Retinal pigment epithelial cell (primary cell): ENCODE results near the gene ABCC9.

Source experiments
- DNase-seq: peaks from one replicate; pipeline ENCODE4 v3.0.0-alpha.2; 2010; ENCODE audit warnings: low read depth
- H3K4me3 ChIP-seq: 2 replicates; pipeline ENCODE4 v1.5.1; 2011; ENCODE audit warnings: mild to moderate bottlenecking, low read length, control low read depth, moderate library complexity
- TF ChIP-seq, protein P1 (sequence below): conservative IDR thresholded peaks from 2 replicates; pipeline ENCODE4 v1.5.1; 2011; ENCODE audit warnings: low read depth, low read length, control low read depth, inconsistent platforms

ABCC9 gene

DNA sequence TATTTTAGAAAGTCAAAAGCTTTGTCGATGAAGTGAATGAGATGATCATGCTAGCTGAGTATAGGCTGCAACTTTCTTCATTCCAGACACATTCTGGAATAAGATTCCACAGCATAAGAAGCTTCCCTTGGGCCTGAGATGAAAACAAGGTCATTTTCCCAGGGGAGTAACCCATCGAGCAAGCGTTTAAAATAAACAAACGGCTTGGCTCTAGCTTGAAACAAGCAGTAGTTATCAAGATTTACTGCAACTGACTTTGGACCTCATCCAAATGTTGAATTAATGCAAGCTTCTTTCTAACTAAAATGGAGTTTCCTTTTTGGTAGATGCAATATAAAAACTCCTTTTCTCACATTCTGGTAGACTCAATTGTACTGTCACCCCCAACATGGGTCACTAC lies 189.7 kb downstream of the ABCC9 start:
- H3K4me3 ChIP-seq = no peak overlapping the region
- TF ChIP-seq, protein P1, sequence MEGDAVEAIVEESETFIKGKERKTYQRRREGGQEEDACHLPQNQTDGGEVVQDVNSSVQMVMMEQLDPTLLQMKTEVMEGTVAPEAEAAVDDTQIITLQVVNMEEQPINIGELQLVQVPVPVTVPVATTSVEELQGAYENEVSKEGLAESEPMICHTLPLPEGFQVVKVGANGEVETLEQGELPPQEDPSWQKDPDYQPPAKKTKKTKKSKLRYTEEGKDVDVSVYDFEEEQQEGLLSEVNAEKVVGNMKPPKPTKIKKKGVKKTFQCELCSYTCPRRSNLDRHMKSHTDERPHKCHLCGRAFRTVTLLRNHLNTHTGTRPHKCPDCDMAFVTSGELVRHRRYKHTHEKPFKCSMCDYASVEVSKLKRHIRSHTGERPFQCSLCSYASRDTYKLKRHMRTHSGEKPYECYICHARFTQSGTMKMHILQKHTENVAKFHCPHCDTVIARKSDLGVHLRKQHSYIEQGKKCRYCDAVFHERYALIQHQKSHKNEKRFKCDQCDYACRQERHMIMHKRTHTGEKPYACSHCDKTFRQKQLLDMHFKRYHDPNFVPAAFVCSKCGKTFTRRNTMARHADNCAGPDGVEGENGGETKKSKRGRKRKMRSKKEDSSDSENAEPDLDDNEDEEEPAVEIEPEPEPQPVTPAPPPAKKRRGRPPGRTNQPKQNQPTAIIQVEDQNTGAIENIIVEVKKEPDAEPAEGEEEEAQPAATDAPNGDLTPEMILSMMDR = no peak
- no peak for DNase-seq
